Colonic mucosa (tissue), 4 donors: ENCODE data around the gene CTIF. TPM values are rescaled to one million over a fixed set of nuclear protein-coding genes. Genes with fewer than 3 reads are reported as not detected.

Experiments
- DNase-seq: peaks from one replicate; pipeline ENCODE4 v3.0.0-alpha.2; 2020
- H3K27ac ChIP-seq: fragments of 200-600 bp; one replicate; pipeline ENCODE4 v1.8.0; 2021
- H3K27me3 ChIP-seq: fragments of 200-600 bp; one replicate; pipeline ENCODE4 v1.8.0; 2021
- H3K36me3 ChIP-seq: fragments of 200-600 bp; one replicate; pipeline ENCODE4 v1.8.0; 2021
- H3K4me1 ChIP-seq: fragments of 200-600 bp; one replicate; pipeline ENCODE4 v1.8.0; 2021; ENCODE audit warnings: mild to moderate bottlenecking
- H3K4me3 ChIP-seq: fragments of 200-600 bp; one replicate; pipeline ENCODE4 v1.8.0; 2021
- H3K9ac ChIP-seq, 2 donors: one replicate each; pipeline ENCODE4 v1.7.0; 2013; ENCODE audit warnings: control low read depth in 2 of 2, low read depth in 2 of 2, low read length in 2 of 2
- H3K9me3 ChIP-seq: fragments of 200-600 bp; one replicate; pipeline ENCODE4 v1.8.0; 2021
- CTCF ChIP-seq: fragments of 200-600 bp; IDR thresholded peaks from one replicate; pipeline ENCODE4 v1.8.0; 2022; ENCODE audit warnings: antibody characterized with exemption, mild to moderate bottlenecking
- intact Hi-C: fragments of 100-400 bp; cut with DNase I; formaldehyde crosslinking; loops from one replicate; pipeline ENCODE4 v1.14.1; 2022
- total RNA-seq, 2 donors: library from RNA; stranded (reverse); fragmentation: NEBNext Ultra II Directional in 1 of 2; extraction: Animal tissue kit (Norgen Biotek cat#: 25700) in 1 of 2; gene quantifications; one replicate each; pipeline ENCODE4 v1.2.1, GENCODE V29; 2021
- donor health status: healthy.
- donor health status: DM: no; HTN: no; CAD: no.
- donor health status: DM: no; HTN: no; CAD: no.

The CTIF gene
- total RNA-seq, 2 donors from 2014 or later = 13.0 to 16.7 TPM

GRCh38 chr18:48706731-48707130 is 167.9 kb downstream of the CTIF start:
- no peak for TF ChIP-seq CTCF

GRCh38 chr18:48707636-48708296 is 168.9 kb downstream of the CTIF start:
- no peak for DNase-seq
- Histone ChIP-seq H3K27me3 (no peaks in the 10 kb centered on the region), H3K4me1 (no peaks in the 10 kb centered on the region), H3K9ac (no peak overlapping the region), H3K9me3 (no peaks in the 10 kb centered on the region), H3K4me3 (no peak overlapping the region), H3K27ac (no peak overlapping the region), H3K36me3 (no peaks in the 10 kb centered on the region)
- intact Hi-C loops = no loop called here
- TF ChIP-seq CTCF = no peak

More at GRCh38 chr18:48706731-48707130, 167.9 kb downstream of the CTIF start:
- Histone ChIP-seq H3K4me3 (no peak overlapping the region), H3K36me3 (no peaks in the 10 kb centered on the region), H3K9ac (no peak overlapping the region), H3K4me1 (no peaks in the 10 kb centered on the region), H3K9me3 (no peaks in the 10 kb centered on the region), H3K27me3 (no peaks in the 10 kb centered on the region), H3K27ac (no peak overlapping the region)
- no peak for DNase-seq
- intact Hi-C loops = no loop called here

- Histone ChIP-seq H3K9ac (no peak overlapping the region), H3K4me1 (no peaks in the 10 kb centered on the region), H3K27me3 (no peaks in the 10 kb centered on the region), H3K27ac (no peak overlapping the region), H3K9me3 (no peaks in the 10 kb centered on the region), H3K36me3 (no peaks in the 10 kb centered on the region), H3K4me3 (no peak overlapping the region)
- DNase-seq = no peak
- intact Hi-C loops = no loop called here
- no peak for TF ChIP-seq CTCF
Measured at GRCh38 chr18:48708807-48709206, 170.0 kb downstream of the CTIF start.

GRCh38 chr18:48709371-48710062 is 170.7 kb downstream of the CTIF start:
- H3K9me3 ChIP-seq = no peaks in the 10 kb centered on the region
- intact Hi-C loops = no loop called here
- no peaks in the 10 kb centered on the region for H3K4me1 ChIP-seq
- H3K27ac ChIP-seq = no peak overlapping the region
- H3K9ac ChIP-seq = no peak overlapping the region
- H3K4me3 ChIP-seq = no peak overlapping the region
- H3K27me3 ChIP-seq = no peaks in the 10 kb centered on the region
- H3K36me3 ChIP-seq = no peaks in the 10 kb centered on the region
- no peak for DNase-seq
- no peak for TF ChIP-seq CTCF

GRCh38 chr18:48711651-48712486 is 173.0 kb downstream of the CTIF start:
- no peaks in the 10 kb centered on the region for H3K9me3 ChIP-seq
- intact Hi-C loops = no loop called here
- no peak overlapping the region for H3K4me3 ChIP-seq
- H3K9ac ChIP-seq = no peak overlapping the region
- peak; percentile 19 for DNase-seq
- no peak overlapping the region for H3K27ac ChIP-seq
- H3K36me3 ChIP-seq = no peaks in the 10 kb centered on the region
- no peak for TF ChIP-seq CTCF
- H3K4me1 ChIP-seq = peaks cover 2% of the 10 kb centered on the region
- no peaks in the 10 kb centered on the region for H3K27me3 ChIP-seq
